Upper lobe of left lung (tissue), 4 donors: ENCODE measurements around the gene MRO.

Experiments used
- EP300 ChIP-seq, 4 donors: sonication (generic); formaldehyde crosslinking; IDR thresholded peaks; one replicate each; pipeline ENCODE4 v1.5.1; 2017; ENCODE audit warnings: antibody characterized with exemption in 4 of 4, control low read depth in 2 of 4
- POLR2A ChIP-seq, 4 donors: fragments of 450-650 bp; IDR thresholded peaks; one replicate each; pipeline ENCODE4 v1.5.1; 2016 to 2017; ENCODE audit warnings: antibody characterized with exemption in 4 of 4, mild to moderate bottlenecking in 2 of 4
- TF ChIP-seq, protein P1 (sequence below), 6 experiments: fragments of 450-650 bp in 4 of 6; fragments of 200-600 bp in 2 of 6; sonication (generic) in 2 of 6; IDR thresholded peaks; one replicate each; pipeline ENCODE4 v1.5.1; 2016 to 2019; ENCODE audit warnings: antibody characterized with exemption in 6 of 6

DNA sequence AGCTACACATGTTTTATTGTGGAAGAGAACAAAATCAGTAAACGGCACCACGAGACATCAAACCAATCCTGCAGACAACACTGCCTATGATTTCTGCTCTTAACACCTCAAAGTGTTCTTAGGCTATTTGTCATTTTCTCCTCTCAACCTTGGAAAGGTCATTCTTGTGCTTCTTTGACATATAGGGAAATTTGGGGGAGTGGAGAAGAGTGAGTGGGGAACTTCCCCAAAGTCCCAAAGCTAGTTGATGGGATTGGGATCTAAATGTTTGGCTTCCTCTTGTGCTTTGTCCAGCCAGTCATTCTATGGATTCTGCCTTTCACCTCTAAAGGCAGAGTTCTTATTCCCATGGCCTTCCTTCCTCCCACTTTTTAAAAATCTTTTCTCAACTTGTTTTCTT lies 5.8 kb upstream of the MRO start:
- TF ChIP-seq, protein P1, sequence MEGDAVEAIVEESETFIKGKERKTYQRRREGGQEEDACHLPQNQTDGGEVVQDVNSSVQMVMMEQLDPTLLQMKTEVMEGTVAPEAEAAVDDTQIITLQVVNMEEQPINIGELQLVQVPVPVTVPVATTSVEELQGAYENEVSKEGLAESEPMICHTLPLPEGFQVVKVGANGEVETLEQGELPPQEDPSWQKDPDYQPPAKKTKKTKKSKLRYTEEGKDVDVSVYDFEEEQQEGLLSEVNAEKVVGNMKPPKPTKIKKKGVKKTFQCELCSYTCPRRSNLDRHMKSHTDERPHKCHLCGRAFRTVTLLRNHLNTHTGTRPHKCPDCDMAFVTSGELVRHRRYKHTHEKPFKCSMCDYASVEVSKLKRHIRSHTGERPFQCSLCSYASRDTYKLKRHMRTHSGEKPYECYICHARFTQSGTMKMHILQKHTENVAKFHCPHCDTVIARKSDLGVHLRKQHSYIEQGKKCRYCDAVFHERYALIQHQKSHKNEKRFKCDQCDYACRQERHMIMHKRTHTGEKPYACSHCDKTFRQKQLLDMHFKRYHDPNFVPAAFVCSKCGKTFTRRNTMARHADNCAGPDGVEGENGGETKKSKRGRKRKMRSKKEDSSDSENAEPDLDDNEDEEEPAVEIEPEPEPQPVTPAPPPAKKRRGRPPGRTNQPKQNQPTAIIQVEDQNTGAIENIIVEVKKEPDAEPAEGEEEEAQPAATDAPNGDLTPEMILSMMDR (IDR thresholded peaks at IDR 0.05): no peak
- TF ChIP-seq EP300 (IDR thresholded peaks at IDR 0.05) (no peak), POLR2A (IDR thresholded peaks at IDR 0.05) (no peak)
